ENCODE results near the gene CALML4.
A peak's percentile ranks its signal among the peaks of the same experiment; 100 is the strongest.
"Not testable (repeated sequence)": the region's sequence is repeated elsewhere in the genome, so short reads cannot be mapped to it uniquely, and the experiment has no call there.

The CALML4 gene

GRCh38 chr15:68188647-68189046 is 16.5 kb downstream of the CALML4 start:
- DNase-seq, result no peak

- peak; percentile 75 for DNase-seq
These were observed 17.6 kb downstream of the CALML4 start for GRCh38 chr15:68187559-68187958.

DNA sequence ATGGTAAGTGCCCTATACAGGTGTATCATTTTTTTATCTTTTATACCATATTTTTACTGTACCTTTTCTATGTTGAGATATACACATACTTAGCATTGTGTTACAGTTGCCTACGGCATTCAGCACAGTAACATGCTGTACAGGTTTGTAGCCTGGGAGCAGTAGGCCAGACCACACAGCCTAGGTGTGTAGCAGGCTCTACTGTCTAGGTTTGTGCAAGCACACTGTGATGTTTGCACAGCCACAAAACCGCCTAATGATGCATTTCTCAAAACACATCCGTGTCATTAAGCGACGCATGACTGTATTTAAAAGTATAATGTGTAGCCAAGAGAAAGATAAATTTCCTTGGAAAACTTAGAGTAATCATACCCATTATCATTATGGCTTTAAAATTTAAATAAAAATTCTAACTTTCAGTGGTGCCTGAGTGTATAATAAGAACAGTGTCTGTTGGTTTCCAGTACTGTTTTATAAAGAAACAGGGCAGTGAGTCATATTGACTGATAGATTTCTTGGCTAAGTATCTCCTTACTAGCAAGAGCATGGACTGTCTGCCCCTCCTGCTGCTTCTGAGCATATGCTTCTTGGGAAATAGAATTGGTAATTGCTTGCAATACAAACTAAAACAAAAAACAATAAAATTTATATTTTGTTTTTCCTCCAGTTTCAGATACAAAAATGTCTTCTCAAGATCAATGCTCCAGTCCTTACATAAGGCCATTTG is 18.3 kb downstream of the CALML4 start:
- DNase-seq, result no peak

GRCh38 chr15:68184616-68185480 is 20.3 kb downstream of the CALML4 start:
- no peak for DNase-seq

DNA sequence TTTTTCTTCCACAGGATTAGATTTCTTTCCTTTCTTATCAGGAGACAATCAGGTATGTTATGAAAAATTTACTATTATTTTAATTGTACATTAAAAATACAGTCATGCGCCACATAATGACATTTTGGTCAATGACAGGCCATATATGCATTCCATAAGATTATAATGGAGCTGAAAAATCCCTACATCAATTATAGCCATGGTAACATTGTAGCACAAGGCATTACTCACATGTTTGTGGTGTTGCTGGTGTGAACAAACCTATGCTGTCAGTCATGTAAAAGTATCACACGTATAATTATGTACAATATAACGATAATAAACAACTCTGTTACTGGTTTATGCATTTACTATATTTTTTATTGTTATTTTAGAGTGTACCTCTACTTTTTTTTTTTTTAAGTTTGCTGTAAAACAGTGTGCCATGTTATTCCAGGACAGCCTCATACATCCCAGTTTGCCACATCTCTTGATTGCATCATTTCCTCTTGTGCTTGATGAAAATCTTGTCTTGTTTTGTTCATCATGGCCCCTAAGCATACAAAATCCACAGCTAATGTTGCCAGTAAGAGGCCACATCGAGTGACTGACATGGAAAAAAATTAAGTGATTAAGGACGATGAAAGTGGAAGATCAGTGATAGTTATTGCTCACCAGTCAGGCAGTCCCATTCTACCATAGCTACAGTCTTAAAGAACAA is 21.4 kb downstream of the CALML4 start:
- DNase-seq, result no peak

DNA sequence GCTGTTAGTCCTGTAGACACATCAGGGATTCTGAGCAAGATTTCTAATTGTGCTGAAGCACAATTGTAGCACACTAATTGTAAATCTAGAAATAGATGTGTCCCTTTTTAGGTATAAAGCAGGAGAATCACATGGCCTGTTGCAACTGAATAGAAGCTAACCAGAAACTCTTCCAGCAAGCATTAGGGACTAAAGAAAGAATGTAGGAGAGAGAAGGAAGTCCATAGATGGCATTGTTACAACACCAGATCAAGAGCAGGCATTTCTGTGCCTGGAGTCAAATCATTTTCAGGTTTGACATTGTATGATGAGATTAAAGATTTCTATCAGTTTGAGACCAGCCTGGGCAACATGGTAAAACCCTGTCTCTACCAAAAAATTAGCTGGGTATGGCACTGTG is 27.4 kb downstream of the CALML4 start:
- no peak for DNase-seq

DNA sequence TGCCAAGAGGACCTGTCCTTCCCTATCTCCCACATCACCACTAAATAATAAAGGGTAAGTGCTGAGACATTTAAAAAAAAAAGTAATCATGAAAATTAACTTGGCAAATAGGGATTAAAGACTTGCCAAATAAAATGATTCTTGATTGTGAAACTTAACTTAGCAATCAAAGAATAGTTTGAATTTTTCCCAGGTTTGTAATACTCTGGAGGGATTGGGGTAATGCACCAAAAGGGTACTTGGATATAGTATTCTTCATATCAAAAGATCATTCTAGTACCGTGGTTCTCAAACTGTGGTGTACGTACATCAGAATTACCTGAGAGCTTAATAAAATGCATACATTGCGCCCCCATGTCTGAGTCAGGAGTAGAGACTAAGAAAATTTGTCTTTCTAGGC is 28.5 kb downstream of the CALML4 start:
- no peak for DNase-seq

GRCh38 chr15:68175526-68175925 is 29.6 kb downstream of the CALML4 start:
- no peak for DNase-seq

DNA sequence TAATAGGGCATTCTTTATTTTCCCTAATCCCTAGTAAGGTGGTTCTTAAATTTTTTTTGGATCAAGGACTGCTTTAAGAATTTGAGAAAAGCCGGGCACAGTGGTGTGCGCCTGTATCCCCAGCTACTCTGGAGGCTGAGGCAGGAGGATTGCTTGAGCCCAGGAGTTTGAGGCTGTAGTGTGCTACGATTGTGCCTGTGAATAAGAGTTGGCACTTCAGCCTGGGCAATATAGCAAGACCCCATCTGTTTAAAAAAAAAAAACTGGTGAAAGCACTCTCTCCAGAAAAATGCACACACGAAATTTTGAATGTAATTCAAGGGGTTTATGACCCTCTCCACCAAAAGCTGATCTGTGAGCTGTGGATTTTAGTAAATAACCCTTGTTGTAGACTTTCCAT is 32.0 kb downstream of the CALML4 start:
- DNase-seq, result no peak

DNA sequence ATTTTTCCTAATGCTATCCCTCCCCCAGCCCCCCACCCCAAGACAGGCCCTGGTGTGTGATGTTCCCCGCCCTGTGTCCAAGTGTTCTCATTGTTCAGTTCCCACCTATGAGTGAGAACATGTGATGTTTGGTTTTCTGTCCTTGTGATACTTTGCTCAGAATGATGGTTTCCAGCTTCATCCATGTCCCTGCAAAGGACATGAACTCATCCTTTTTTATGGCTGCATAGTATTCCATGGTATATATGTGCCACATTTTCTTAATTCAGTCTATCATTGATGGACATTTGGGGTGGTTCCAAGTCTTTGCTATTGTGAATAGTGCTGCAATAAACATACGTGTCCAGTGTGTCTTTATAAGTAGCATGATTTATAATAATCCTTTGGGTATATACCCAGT is 33.1 kb downstream of the CALML4 start:
- not testable (repeated sequence) for DNase-seq

GRCh38 chr15:68166847-68167246 is 38.3 kb downstream of the CALML4 start:
- DNase-seq, result no peak

GRCh38 chr15:68163191-68163590 is 41.9 kb downstream of the CALML4 start:
- DNase-seq, result no peak

DNA sequence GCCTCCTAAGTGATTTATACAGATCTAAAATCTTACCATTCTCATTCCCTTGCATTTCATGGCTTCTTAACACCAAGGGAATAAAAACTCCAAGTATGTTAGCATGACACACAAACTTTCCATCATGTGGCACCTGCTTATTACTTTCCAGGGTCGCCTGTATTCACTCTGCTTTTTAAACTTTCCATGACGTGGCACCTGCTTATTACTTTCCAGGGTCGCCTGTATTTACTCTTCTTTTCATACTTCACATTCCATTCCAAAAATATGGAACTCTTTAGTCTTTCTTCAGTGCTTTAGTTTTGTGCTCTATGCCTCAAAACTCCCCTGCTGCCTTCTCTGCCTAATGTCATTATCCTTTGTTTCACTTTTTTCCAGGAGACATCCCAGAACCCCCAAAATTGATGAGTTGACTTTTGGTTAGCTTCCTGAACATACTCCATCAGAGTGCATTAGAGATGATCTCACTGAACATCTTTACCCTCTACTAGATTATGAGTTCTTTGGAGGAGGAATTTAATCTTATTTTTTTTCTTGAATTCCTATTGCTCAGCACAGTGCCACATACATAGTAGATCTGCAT is 47.0 kb downstream of the CALML4 start:
- DNase-seq, result no peak

DNA sequence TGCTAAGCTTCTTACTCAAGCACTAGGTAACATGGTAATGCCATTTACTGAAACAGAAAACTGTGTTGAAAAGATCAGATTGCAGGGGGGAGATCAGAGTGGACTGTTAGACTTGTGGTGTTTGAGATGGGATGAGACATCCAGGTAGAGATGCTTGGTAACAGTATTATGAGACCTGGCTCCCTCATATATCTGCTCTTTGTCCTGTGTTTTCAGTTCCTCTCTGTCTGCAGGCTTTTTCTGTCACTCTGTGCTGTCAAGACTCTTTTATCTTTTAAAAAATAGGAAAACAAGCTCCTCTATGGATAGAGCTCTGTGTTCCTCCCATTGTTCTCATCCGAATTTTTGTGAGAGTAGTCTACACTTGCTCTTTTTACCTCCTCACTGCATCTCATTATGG is 48.1 kb downstream of the CALML4 start:
- DNase-seq, result no peak

GRCh38 chr15:68154923-68155559 is 50.1 kb downstream of the CALML4 start:
- DNase-seq, result peak; percentile 85

DNA sequence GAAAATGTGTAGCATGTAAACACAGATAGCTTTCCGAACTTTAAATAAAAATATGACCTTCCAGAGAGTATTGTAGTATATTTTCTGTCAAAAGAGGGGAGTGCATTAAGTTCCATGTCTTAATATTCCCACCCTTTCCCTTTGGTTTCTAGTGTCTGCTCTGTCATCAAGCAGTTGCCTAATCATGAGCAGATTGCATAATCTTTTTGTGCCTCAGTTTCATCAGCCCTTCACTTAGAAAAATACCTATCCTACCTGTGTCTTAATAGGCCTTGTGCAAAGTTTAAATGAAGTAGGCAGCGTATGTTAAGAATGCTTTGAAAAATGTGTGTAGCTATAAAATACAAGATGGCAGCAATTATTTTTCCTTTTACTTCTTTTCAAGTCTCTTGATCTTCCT is 52.8 kb downstream of the CALML4 start:
- DNase-seq, result no peak

DNA sequence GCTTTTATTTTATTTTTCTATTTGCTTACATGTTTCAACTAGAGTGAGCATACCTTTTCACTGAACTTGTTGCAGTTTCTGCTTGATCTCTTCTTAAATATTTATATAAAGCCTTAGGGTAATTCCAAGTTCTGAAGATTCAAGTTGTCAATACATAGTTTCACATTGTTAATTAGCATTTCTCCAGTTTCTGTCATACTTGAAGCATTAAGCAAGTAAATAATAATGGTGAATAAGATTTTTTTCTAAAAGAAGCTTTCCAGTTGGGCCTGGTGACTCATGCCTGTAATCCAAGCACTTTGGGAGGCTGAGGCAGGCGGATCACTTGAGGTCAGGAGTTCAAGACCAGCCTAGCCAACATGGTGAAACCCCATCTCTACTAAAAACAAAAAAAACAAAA is 53.9 kb downstream of the CALML4 start:
- no peak for DNase-seq

- DNase-seq, result no peak
These were observed 54.9 kb downstream of the CALML4 start for GRCh38 chr15:68150187-68150586.

- DNase-seq, result no peak
These were observed 56.1 kb downstream of the CALML4 start for GRCh38 chr15:68149059-68149458.

DNA sequence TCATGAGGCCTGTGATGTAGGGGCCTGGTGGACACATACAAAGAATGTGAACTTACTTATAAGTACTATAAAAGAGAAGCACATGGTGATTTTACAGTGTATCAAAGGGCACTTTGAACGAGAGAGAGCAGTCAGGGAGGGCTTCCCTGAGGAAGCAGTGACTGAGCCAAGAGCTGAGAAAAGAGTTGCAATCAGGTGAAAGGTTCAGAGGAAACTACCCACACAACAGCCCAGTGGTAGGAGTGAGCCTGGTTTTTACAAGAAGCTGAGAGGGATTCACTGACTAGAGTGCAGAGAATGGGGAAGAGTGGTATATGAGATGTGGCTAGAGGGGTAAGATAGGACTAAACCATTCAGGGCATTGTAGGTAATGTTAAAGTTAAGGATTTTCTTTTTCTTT is 57.1 kb downstream of the CALML4 start:
- DNase-seq, result no peak

DNA sequence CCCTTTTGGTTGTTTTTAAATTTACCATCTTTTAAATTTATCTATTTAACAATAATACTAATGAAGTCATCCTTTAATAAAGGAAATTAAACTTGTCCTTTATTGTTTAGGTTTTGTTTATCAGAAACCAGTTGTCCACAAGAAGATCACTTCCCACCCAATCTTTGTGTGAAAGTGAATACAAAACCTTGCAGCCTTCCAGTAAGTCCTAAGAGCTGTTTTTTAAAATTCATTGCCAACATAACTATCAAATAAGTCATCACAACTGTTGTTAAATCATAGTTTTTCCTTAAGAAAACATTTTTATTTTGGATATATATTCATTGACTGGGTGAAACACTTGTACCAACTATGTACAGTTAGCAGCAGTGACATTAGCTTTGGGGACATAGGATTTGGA is 59.4 kb downstream of the CALML4 start:
- DNase-seq, result no peak

DNA sequence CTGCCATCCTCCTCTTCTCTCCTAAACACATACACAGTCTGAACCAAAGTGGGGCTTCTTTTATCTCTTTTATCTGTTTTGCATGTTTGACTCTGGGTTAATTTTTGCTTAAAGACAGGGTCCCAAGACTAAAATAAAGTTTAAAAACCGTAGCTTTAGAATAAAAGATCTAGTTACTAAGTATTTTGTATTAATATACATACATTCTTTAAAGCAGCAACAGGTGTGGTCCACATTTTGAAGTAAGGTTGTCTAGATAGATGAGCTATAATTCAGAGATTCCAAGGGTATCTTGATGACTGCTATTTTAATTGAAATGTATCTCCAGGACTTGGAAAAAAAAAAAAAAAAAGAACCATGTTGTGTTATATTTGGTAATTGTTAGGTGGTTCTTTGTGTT is 61.3 kb downstream of the CALML4 start:
- DNase-seq, result no peak

GRCh38 chr15:68143129-68143528 is 62.0 kb downstream of the CALML4 start:
- DNase-seq, result no peak

All from eye (tissue), 1 donor.